Panc1 (cell line): ENCODE measurements around the gene UTS2R. TPM values are rescaled to one million over a fixed set of nuclear protein-coding genes. Genes with fewer than 3 reads are reported as not detected.

ENCODE experiments used
- ATAC-seq: fragments of 200-7000 bp; cut with Tn5 transposase; 2 replicates; pipeline ENCODE4 v1.9.1; 2020; ENCODE audit warnings: mild to moderate bottlenecking, moderate library complexity
- BruUV-seq: library from RNA; stranded (reverse); fragments of 400-500 nt; replicated peaks from 2 replicates; lab custom pipeline; 2021; lab: Mats Ljungman, UMichigan
- CTCF ChIA-PET: fragments of 300-600 bp; sonication (Branson Sonifier 250); formaldehyde crosslinking; loops from one replicate; lab custom pipeline; 2022; ENCODE audit warnings: antibody characterized with exemption; lab: Charles Lee
- POLR2A ChIA-PET: fragments of 300-600 bp; sonication (Branson Sonifier 250); formaldehyde crosslinking; loops from one replicate; lab custom pipeline; 2022; ENCODE audit warnings: antibody characterized with exemption; lab: Charles Lee
- DNase-seq: peaks from one replicate; pipeline ENCODE4 v3.0.0-alpha.2; 2010; ENCODE audit warnings: low read depth, low spot score
- H3K27ac ChIP-seq: 2 replicates; pipeline ENCODE4 v1.5.1; 2011; ENCODE audit warnings: mild to moderate bottlenecking, low read length, inconsistent platforms
- H3K27me3 ChIP-seq: fragments of 200-500 bp; sonication (Bioruptor generic); 2 replicates; pipeline ENCODE4 v1.6.0; 2014; ENCODE audit warnings: low read length, inconsistent platforms; ENCODE audit not compliant: control insufficient read depth, insufficient read depth
- H3K36me3 ChIP-seq: fragments of 200-500 bp; sonication (Bioruptor generic); 2 replicates; pipeline ENCODE4 v1.5.1; 2014; ENCODE audit warnings: inconsistent platforms, mild to moderate bottlenecking, low read length, moderate library complexity; ENCODE audit not compliant: control insufficient read depth, insufficient read depth
- H3K4me1 ChIP-seq: 2 replicates; pipeline ENCODE4 v1.5.1; 2011; ENCODE audit warnings: inconsistent platforms, mild to moderate bottlenecking, low read length, moderate library complexity; ENCODE audit not compliant: control insufficient read depth, insufficient read depth
- H3K4me3 ChIP-seq, 2 experiments: 2 replicates each; pipeline ENCODE4 v1.5.1; 2011 to 2012; ENCODE audit warnings: low read depth in 2 of 2, low read length in 2 of 2, mild to moderate bottlenecking in 2 of 2, inconsistent platforms in 1 of 2, moderate library complexity in 1 of 2
- H3K9me3 ChIP-seq: fragments of 200-500 bp; sonication (Bioruptor generic); 2 replicates; pipeline ENCODE4 v1.5.1; 2014; ENCODE audit warnings: low read depth, mild to moderate bottlenecking, inconsistent platforms, low read length, moderate library complexity; ENCODE audit not compliant: control insufficient read depth, insufficient read depth
- CTCF ChIP-seq: fragments of 450-650 bp; IDR thresholded peaks from 2 replicates; pipeline ENCODE4 v1.5.1; 2017; ENCODE audit warnings: mild to moderate bottlenecking
- POLR2AphosphoS5 ChIP-seq: IDR thresholded peaks from 2 replicates; pipeline ENCODE4 v1.6.1; 2012; ENCODE audit warnings: mild to moderate bottlenecking, low read depth, low read length, moderate library complexity
- REST ChIP-seq, 2 experiments: IDR thresholded peaks; 2 replicates each; pipeline ENCODE4 v1.6.1; 2011 to 2012; ENCODE audit warnings: low read depth in 2 of 2, control low read depth in 1 of 2, low read length in 1 of 2, mild to moderate bottlenecking in 1 of 2, moderate library complexity in 1 of 2; ENCODE audit not compliant: insufficient read depth in 1 of 2
- SIN3A ChIP-seq: IDR thresholded peaks from 2 replicates; pipeline ENCODE4 v1.6.1; 2012; ENCODE audit warnings: low read depth, mild to moderate bottlenecking, low read length, moderate library complexity, borderline replicate concordance; ENCODE audit not compliant: insufficient read depth
- TCF7L2 ChIP-seq: IDR thresholded peaks from 2 replicates; pipeline ENCODE4 v1.6.1; 2011; ENCODE audit warnings: mild to moderate bottlenecking, low read depth, low read length, inconsistent platforms
- in situ Hi-C: cut with HindIII; loops from 2 replicates; pipeline ENCODE4 v1.10.0; 2016; ENCODE audit warnings: low sequenced_read_pairs, low pct_unique_long_range_greater_than_20kb
- intact Hi-C: fragments of 100-400 bp; cut with micrococcal nuclease; formaldehyde crosslinking; loops from one replicate; pipeline ENCODE4 v1.10.0; 2022; ENCODE audit not compliant: unreplicated experiment
- total RNA-seq: library from RNA; stranded (reverse); gene quantifications from one replicate; pipeline ENCODE4 v1.2.1, GENCODE V29; 2021; ENCODE audit not compliant: unreplicated experiment

Gene UTS2R
- total RNA-seq, 1 experiment from 2014 or later = 0.39 TPM

GRCh38 chr17:82414548-82415281, 43.1 kb downstream of the UTS2R start:
- Histone ChIP-seq H3K27ac (no peak overlapping the region), H3K27me3 (no peaks in the 10 kb centered on the region), H3K4me3 (no peak overlapping the region), H3K9me3 (no peaks in the 10 kb centered on the region), H3K36me3 (peaks cover 3% of the 10 kb centered on the region; the same call in 1 of the 2 replicates), H3K4me1 (peaks cover 17% of the 10 kb centered on the region)
- TF ChIP-seq REST (IDR thresholded peaks at IDR 0.05; ENCODE audit: insufficient read depth in 1 of 2, low read depth in 2 of 2, low read length in 1 of 2) (peak; percentile 98 to 100), CTCF (no peak; the same call in none of the 2 replicates)
- ChIA-PET POLR2A (no interaction called here), CTCF (interaction anchor here (0.7 kb wide), 1 partner anchor 114 kb away, joined by 5 read pairs; no protein-coding TSS in a partner anchor)
- intact Hi-C loops (no loop called here), in situ Hi-C loops (loop anchor here (5.0 kb wide), 1 partner anchor 67 kb away; no protein-coding TSS in a partner anchor)
- DNase-seq (no peak), ATAC-seq (peak; percentile 74)
- BruUV-seq = no TSS peak

- BruUV-seq = TSS peak; percentile 59
- Histone ChIP-seq H3K9me3 (no peaks in the 10 kb centered on the region), H3K4me3 (no peak overlapping the region), H3K36me3 (peaks cover 3% of the 10 kb centered on the region; the same call in 1 of the 2 replicates), H3K4me1 (peaks cover 18% of the 10 kb centered on the region), H3K27me3 (no peaks in the 10 kb centered on the region), H3K27ac (no peak overlapping the region)
- POLR2A ChIA-PET = no interaction called here
- CTCF ChIA-PET = interaction anchor here (0.7 kb wide), 1 partner anchor 115 kb away, joined by 5 read pairs; no protein-coding TSS in a partner anchor
- TF ChIP-seq POLR2AphosphoS5 (no peak), CTCF (no peak), SIN3A (no peak), TCF7L2 (no peak), REST (IDR thresholded peaks at IDR 0.05; ENCODE audit: insufficient read depth in 1 of 2, low read depth in 2 of 2, low read length in 1 of 2) (no peak; a peak in 1 of 4 replicates)
- intact Hi-C loops (no loop called here), in situ Hi-C loops (loop anchor here (5.0 kb wide), 1 partner anchor 68 kb away; no protein-coding TSS in a partner anchor)
- DNase-seq (no peak), ATAC-seq (no peak)
Observed at GRCh38 chr17:82415336-82415735, 43.8 kb downstream of the UTS2R start.
